Measurements from ENCODE around the gene IQGAP2.

IQGAP2 gene

DNA sequence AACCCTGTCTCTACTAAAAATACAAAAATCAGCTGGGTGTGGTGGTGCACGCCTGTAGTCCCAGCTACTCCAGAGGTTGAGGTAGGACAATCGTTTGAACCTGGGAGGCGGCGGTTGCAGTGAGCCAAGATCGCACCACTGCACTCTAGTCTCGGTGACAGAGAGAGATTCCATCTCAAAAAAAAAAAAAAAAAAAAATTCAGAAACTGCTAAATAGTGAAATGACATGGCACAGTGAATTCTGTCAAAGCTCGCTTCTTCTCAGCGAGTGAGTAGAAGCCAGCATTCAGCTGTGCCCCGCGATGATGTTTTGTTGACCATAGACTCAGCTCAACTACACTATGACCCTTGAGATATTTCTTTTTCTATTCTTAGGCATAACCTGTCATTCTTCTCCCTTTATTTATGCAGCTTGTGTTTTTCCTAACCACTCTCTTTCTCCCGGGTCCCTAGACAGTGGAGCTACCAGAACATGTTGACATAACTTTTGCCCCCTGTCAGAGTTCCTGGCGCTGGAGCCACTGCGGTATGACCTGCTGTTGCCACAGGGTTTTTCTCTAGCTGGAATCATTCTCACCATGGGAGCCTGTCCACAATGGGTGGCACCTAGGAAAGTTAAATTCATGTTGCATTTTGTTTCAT, 13.5 kb upstream of the IQGAP2 start:
- ATAC-seq (ENCODE audit: low read depth): no peak
- Mint-ChIP-seq H3K27ac (no peak overlapping the region), H3K27me3 (peaks cover 4% of the 10 kb centered on the region)

DNA sequence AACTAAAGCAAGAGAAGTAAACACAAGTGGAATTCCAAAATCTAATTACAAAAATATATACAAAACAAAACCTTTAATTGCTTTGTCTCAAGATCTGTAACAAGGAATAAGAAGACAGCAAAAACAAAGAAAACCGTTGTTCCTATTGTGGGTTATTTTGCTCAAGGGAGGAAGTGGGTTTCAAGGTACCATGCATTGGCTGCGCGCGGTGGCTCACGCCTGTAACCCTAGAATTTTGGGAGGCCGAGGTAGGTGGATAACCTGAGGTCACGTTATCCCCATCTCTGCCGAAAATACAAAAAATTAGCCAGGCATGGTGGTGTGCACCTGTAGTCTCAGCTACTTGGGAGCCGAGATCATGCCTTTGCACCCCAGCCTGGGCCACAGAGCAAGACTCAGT, 12.1 kb upstream of the IQGAP2 start:
- no peak for DNase-seq (ENCODE audit: low spot score in 2 of 2)
- Mint-ChIP-seq H3K4me3 (no peak overlapping the region), H3K36me3 (no peaks in the 10 kb centered on the region), H3K27me3 (peaks cover 9% of the 10 kb centered on the region), H3K9me3 (no peaks in the 10 kb centered on the region), H3K4me1 (no peaks in the 10 kb centered on the region), H3K27ac (no peak overlapping the region)
- no peak for ATAC-seq (ENCODE audit: low read depth)

More for the DNA sequence above, 13.5 kb upstream of the IQGAP2 start:
- Mint-ChIP-seq H3K4me1 (no peaks in the 10 kb centered on the region), H3K9me3 (no peaks in the 10 kb centered on the region), H3K36me3 (no peaks in the 10 kb centered on the region), H3K4me3 (no peak overlapping the region)
- DNase-seq (ENCODE audit: low spot score in 2 of 2): no peak

DNA sequence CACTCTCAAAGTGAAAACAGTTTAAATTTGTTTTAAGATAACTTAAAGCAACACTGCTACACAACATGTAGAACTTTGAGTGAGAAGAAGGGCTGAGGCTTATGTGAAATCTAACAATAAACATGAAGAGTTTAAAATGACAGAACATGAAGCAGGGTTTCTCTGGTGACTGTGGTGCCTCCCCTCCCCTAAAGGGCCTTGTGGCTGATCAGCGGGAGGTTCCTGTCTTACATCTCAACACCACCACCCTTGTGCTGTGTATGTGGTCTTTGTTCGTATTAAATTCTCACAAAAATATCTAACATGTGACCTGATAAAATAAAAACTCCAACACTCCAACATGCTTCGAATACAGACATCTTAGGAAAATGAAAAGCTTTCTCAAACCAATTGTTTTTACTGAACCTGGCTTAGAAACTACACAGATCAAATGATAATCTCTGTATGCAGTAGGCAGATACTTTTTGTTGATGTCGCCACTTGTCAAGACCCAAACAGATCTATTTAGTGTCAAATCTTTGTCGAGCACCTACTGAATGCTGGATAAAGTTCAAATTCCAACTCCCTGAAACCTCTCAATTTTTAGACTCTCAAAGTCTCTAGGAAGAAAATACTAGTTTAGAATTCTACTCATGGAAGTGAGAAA, 9.9 kb upstream of the IQGAP2 start:
- DNase-seq (ENCODE audit: low spot score in 2 of 2) (no peak), ATAC-seq (ENCODE audit: low read depth) (no peak)
- no peaks in the 10 kb centered on the region for H3K36me3 Mint-ChIP-seq
- no peak overlapping the region for H3K27ac Mint-ChIP-seq
- no peak overlapping the region for H3K4me3 Mint-ChIP-seq
- peaks cover 12% of the 10 kb centered on the region for H3K27me3 Mint-ChIP-seq
- H3K4me1 Mint-ChIP-seq: no peaks in the 10 kb centered on the region
- no peaks in the 10 kb centered on the region for H3K9me3 Mint-ChIP-seq

DNA sequence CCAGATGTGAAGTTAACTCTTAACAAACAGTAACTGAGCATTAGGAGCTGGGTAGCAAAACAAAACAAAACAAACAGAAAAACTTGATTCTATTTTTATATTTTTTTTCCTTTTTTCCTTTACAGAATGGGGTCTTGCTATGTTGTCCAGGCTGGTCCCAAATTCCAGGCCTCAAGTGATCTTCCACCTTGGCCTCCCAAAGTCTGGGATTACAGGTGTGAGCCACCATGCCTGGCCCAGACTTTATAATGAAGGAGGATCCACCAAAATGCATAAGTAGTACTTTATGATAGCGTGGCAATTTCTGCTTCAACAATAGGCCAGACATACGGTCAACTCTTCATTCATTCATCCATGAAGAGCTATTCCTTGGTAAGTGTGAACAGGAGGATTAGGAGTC, 5.9 kb upstream of the IQGAP2 start:
- Mint-ChIP-seq H3K4me1 (peaks cover 13% of the 10 kb centered on the region), H3K27ac (no peak overlapping the region)
- no peak for DNase-seq (ENCODE audit: low spot score in 2 of 2)

DNA sequence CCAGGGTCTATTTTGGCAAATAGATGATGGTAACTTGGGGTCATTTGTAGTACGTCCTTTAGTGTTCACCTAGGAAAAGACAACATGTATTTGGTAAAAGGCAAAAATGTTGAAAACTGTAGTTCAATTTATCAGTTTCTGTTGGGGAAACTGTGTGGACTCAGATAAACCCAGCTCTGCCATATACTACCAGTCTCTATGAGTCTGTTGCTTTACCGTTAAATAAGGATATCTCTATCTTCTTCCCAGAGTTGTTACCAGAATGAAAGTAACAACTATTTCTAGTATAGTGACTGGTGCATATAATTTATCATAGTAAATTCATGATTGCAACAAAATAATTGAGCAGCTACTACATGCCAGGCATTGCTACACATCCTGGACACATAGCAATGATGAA, 3.8 kb upstream of the IQGAP2 start:
- Mint-ChIP-seq H3K4me3 (no peak overlapping the region), H3K27me3 (peaks cover 17% of the 10 kb centered on the region), H3K36me3 (peaks cover 2% of the 10 kb centered on the region), H3K27ac (no peak overlapping the region), H3K4me1 (peaks cover 15% of the 10 kb centered on the region), H3K9me3 (no peaks in the 10 kb centered on the region)
- no peak for DNase-seq (ENCODE audit: low spot score in 2 of 2)
- no peak for ATAC-seq (ENCODE audit: low read depth)

More for the DNA sequence above, 5.9 kb upstream of the IQGAP2 start:
- H3K9me3 Mint-ChIP-seq: no peaks in the 10 kb centered on the region
- ATAC-seq (ENCODE audit: low read depth): no peak
- peaks cover 17% of the 10 kb centered on the region for H3K27me3 Mint-ChIP-seq
- H3K36me3 Mint-ChIP-seq: peaks cover 2% of the 10 kb centered on the region
- no peak overlapping the region for H3K4me3 Mint-ChIP-seq

DNA sequence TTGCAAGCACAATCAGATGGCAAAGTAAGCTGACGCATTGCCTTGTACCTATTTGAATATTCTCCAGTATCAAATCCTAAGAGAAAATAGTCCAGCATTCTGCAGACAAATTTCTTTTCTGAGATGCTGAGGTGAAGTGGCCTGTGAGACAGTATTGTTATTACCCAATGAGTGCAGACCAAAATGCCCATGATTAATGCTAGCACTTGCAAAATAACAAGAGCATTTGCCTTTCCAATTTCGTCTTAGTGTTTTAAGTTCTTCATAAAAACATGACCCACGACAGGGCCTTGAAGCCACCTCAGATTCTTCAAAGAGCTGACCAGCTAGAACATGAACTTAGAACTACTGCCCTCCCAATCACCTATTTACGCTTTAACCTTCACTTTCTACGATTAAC, 2.6 kb upstream of the IQGAP2 start:
- Mint-ChIP-seq H3K4me1 (peaks cover 18% of the 10 kb centered on the region), H3K4me3 (no peak overlapping the region), H3K9me3 (no peaks in the 10 kb centered on the region), H3K36me3 (peaks cover 2% of the 10 kb centered on the region), H3K27ac (peak overlapping the region; percentile 98), H3K27me3 (peaks cover 16% of the 10 kb centered on the region)
- no peak for DNase-seq (ENCODE audit: low spot score in 2 of 2)
- no peak for ATAC-seq (ENCODE audit: low read depth)

DNA sequence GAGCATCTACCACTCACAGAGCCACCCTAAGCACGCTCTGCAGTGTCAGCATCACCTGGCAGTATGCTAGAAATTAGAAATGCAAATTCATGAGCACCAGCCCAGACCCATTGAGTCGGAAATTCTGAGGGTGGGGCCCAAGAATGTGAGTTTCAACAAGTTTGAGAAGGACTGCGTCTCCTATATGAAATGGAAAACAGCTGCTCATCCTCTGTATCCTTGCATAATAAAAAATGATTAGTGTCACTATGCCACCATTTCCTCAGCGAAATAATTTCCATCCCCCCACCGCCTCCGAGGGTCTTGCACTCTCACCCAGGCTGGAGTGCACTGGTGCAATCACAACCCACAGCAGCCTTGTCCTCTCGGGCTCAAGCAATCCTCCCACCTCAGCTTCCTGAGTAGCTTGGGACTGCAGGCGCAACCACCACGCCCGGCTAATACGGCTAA, 1.3 kb upstream of the IQGAP2 start:
- Mint-ChIP-seq H3K4me3 (peak overlapping the region; percentile 97), H3K4me1 (peaks cover 20% of the 10 kb centered on the region), H3K27me3 (peaks cover 9% of the 10 kb centered on the region), H3K36me3 (peaks cover 2% of the 10 kb centered on the region), H3K27ac (peak overlapping the region; percentile 98), H3K9me3 (no peaks in the 10 kb centered on the region)
- DNase-seq (ENCODE audit: low spot score in 2 of 2) (peak; percentile 45 to 46), ATAC-seq (ENCODE audit: low read depth) (peak; percentile 40)

DNA sequence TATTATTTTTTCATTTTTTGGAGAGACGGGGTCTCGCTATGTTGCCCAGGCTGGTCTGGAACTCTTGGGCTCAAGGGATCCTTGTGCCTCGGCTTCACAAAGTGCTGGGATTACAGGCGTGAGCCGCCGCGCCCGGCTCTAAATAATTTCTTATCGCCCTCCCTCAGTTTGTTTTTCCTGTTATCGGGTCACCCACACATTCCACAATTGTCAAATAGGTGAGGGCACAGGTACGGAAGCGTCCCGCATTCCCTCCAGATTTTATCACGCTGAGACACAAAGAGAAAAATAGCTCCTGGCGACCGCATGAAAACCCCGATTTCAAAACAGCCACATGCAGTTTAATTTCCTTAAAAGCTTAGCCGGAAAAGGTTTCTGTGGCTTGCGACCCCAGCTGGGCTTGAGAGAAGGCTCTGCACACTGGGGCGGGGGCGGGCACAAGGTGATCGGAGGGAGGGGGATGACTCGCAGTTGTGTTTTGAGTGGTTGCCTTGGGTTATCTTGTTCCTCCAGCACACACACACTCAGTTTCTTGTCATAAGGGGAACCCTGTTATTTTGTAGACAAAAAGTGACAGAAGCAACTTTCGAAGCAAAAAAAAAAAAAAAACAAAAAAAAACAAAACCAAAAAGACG, 717 bp upstream of the IQGAP2 start:
- ATAC-seq (ENCODE audit: low read depth) (peak; percentile 62), DNase-seq (ENCODE audit: low spot score in 2 of 2) (peak; percentile 46 to 58)
- H3K36me3 Mint-ChIP-seq: peaks cover 2% of the 10 kb centered on the region
- peaks cover 20% of the 10 kb centered on the region for H3K4me1 Mint-ChIP-seq
- H3K9me3 Mint-ChIP-seq: no peaks in the 10 kb centered on the region
- H3K4me3 Mint-ChIP-seq: peak overlapping the region; percentile 97
- H3K27ac Mint-ChIP-seq: peak overlapping the region; percentile 98
- peaks cover 9% of the 10 kb centered on the region for H3K27me3 Mint-ChIP-seq

DNA sequence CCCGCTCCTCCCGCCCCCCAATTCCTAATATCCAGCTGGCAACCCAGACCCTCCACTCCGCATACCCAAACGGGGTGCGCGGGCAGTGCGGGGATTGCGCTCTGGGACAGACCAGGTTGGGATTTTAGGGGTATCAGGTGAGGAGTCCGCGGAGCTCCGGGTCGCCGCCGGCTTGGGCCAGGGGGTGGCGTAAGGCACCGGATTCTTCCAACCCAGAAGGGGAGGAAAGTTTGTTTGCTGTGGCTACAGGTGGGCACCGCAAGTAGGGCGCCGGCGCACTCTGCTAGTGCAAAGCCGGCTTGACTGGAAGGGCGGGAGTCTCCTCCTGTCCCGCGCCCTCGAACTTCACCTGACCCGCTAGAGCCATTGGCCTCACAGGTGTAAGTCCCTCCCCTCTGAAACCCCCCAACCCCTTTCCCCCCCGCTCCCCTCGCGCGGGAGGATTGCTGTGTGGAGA, 709 bp downstream of the IQGAP2 start:
- Mint-ChIP-seq H3K4me1 (peaks cover 20% of the 10 kb centered on the region), H3K27me3 (peaks cover 5% of the 10 kb centered on the region), H3K36me3 (peaks cover 2% of the 10 kb centered on the region), H3K4me3 (peak overlapping the region; percentile 97), H3K9me3 (no peaks in the 10 kb centered on the region), H3K27ac (peak overlapping the region; percentile 98)
- ATAC-seq (ENCODE audit: low read depth) (peak; percentile 21), DNase-seq (ENCODE audit: low spot score in 2 of 2) (peak; percentile 48 to 64)

DNA sequence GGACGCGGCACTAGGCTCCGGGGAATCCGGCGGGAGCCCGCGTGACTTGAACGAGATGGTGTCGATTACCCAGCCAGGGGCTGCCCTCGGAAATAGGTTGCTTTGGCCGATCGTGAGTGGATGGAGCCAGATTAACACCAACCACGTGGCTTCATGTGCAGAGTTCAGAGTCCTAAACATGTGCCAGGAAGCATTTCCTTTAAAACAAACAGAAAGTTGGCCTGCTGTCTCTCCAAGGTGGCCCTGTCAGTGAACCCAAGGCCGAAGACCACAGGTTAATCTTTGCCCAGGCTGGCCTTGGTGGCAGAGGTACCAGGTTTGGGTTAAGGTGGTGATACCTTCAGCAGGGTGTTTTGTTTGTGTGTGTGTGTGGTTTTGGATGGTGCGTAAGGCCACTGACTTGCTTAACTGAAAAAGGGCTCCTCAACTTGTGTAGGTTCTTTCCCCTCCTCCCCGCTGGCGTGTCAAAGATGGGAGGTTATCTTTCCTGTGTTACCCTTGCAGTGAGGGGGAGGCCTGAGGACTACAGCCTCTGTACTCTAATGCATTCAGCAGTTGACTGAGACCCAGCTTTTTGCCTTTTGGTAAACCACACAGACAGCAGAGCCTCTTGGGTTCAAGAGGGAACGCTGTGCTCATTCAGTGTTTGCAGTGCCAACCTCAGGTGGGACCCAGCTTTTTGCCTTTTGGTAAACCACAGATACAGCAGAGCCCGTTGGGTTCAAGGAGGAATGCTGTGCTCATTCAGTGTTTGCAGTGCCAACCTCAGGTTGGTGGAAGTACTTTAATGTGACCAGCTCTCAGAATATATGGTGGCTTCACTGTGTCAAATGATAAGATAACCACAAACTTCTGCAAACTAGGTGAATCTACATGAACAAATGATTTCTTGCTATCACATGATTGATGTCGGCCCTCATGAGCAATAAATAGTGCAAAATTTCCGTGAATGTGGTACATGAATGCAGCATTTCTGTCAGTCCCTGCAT, 1.4 kb downstream of the IQGAP2 start:
- ATAC-seq (ENCODE audit: low read depth): peak; percentile 6
- Mint-ChIP-seq H3K9me3 (no peaks in the 10 kb centered on the region), H3K4me3 (peak overlapping the region; percentile 97), H3K4me1 (peaks cover 20% of the 10 kb centered on the region), H3K36me3 (peaks cover 2% of the 10 kb centered on the region), H3K27me3 (peaks cover 5% of the 10 kb centered on the region), H3K27ac (peak overlapping the region; percentile 98)
- DNase-seq (ENCODE audit: low spot score in 2 of 2): peak in 1 of 2 donors; percentile 11

DNA sequence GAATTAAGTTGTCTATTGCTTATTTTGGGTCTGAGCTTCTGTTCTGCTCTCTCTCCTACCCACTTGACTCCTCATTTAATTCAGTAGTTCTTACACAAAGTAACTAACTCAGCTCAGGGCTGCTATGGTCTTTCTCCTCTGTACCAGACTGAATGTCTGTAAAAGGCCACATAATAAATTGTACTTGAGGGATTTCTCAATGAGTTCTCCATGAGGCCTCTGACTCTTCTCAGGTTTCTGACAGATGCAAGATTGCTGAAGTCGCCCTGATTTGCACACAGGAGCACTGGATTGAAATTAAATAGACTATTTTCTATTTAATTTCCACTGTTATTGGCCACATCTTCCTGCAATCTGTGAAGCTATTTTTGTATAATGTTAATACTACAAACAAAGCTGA, 2.9 kb downstream of the IQGAP2 start:
- no peak overlapping the region for H3K4me3 Mint-ChIP-seq
- DNase-seq (ENCODE audit: low spot score in 2 of 2): no peak
- H3K9me3 Mint-ChIP-seq: peaks cover 1% of the 10 kb centered on the region
- peaks cover 17% of the 10 kb centered on the region for H3K4me1 Mint-ChIP-seq
- ATAC-seq (ENCODE audit: low read depth): no peak
- H3K36me3 Mint-ChIP-seq: peaks cover 1% of the 10 kb centered on the region
- H3K27ac Mint-ChIP-seq: peak overlapping the region; percentile 98
- peaks cover 2% of the 10 kb centered on the region for H3K27me3 Mint-ChIP-seq

DNA sequence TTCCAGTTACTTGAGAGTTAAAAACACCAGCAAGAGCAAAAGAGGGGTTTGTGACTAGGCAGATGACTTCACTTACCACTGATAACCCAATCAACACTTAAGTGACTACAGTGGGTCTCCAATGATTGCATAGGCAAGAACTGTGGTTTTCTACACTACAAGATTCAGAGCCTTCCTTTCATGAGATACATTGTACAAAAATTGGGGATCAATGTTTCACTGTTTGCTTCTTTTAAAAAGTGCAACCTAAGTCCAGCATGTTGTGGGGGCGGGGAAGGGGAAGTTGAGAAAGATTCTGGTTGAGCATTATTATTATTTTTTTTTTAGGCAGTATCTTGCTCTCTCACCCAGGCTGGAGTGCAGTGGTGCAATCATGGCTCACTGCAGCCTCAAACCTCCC, 3.6 kb downstream of the IQGAP2 start:
- DNase-seq (ENCODE audit: low spot score in 2 of 2) (no peak), ATAC-seq (ENCODE audit: low read depth) (no peak)
- peaks cover 1% of the 10 kb centered on the region for H3K9me3 Mint-ChIP-seq
- H3K36me3 Mint-ChIP-seq: peaks cover 1% of the 10 kb centered on the region
- no peak overlapping the region for H3K4me3 Mint-ChIP-seq
- no peaks in the 10 kb centered on the region for H3K27me3 Mint-ChIP-seq
- H3K27ac Mint-ChIP-seq: no peak overlapping the region
- H3K4me1 Mint-ChIP-seq: peaks cover 11% of the 10 kb centered on the region

DNA sequence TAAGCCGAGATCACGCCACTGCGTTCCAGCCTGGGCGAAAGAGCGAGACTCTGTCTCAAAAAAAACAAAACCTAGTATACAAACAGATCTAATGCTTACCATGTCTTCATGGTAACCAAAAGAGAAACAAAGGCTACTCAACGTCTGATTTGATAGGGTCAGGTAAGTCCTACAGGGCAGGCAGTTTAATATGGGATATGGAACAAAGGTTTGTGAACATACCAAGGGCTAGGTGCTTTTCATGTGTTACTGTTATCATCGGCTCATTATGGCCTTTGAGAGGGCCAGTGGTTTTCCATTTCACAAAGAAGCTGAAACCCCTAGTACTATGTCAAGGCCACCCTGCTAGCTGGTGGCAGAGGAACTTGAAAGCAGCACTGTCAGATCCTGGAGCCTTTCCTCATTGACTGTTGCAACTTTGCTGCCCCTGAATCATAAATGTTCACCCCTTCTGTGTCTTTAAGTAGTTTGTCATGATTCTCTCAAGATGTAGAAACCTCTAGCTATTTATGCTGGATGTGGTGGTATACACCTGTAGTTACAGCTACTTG, 5.1 kb downstream of the IQGAP2 start:
- Mint-ChIP-seq H3K9me3 (peaks cover 1% of the 10 kb centered on the region), H3K4me3 (no peak overlapping the region), H3K27me3 (no peaks in the 10 kb centered on the region), H3K4me1 (peaks cover 6% of the 10 kb centered on the region), H3K27ac (no peak overlapping the region), H3K36me3 (peaks cover 1% of the 10 kb centered on the region)
- DNase-seq (ENCODE audit: low spot score in 2 of 2) (no peak), ATAC-seq (ENCODE audit: low read depth) (no peak)
